Left hindlimb (tissue), 1 donor: ENCODE measurements around the gene PABPN1L.
"Not testable (repeated sequence)": the region's sequence is repeated elsewhere in the genome, so short reads cannot be mapped to it uniquely, and the experiment has no call there.

Experiments used
- DNase-seq: peaks from one replicate; pipeline ENCODE4 v3.0.0-alpha.2; 2018

PABPN1L gene

DNA sequence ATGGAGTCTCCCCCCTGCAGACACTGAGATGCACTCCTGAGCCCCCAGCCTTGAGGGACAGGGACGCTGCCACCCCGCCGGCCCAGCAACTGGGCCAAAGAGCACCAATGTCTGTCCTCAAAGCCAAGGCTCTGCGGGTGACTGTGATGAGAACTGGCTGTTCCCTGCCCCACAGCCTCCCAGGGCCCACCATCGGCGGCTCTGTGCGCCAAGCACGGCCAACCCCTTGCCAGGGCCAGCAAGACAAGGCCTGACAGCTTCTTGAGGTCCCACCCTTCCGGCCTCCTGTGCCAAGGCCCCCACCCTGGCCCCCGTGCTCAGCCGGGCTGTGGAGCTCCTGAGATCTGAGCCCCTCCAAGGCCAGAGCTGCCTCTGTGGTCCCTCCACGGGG lies 34.2 kb upstream of the PABPN1L start:
- DNase-seq: no peak

DNA sequence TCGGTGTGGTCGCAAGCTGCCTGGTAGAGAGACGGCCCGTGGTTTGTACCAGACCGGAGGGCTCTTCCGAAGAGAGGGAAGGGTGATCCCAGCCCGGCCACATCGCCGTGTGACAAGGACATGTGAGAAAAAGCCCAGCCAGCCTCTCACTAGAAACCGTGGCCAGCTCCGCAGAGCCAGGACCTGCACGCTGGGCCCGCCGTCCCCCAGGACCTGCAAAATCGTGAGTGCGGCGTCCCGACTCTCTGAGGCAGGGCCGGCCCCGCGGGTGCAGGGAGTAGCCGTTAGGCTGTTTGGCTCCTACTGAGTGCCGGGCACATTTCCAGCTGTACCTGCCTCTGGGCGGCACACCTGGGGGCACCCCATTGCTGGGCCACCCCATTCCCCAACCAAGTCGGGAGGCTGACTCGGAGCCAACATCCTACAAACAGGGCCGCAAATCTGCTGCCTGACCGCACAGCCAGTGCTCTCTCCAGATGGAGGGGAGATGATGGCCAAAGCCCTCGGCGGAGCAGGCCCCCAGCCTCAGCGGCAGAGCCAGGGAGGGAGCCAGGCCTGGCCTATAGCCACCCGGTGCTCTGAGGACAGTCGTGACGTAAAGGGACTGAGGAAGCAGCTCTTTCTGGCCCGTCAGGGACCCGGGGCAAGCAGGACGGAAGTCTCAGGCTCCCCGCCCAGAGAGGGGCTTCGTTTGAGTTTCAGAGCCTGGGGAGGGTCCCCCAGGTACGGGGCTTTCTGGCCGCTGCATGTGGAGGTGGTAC lies 33.6 kb upstream of the PABPN1L start:
- no peak for DNase-seq

DNA sequence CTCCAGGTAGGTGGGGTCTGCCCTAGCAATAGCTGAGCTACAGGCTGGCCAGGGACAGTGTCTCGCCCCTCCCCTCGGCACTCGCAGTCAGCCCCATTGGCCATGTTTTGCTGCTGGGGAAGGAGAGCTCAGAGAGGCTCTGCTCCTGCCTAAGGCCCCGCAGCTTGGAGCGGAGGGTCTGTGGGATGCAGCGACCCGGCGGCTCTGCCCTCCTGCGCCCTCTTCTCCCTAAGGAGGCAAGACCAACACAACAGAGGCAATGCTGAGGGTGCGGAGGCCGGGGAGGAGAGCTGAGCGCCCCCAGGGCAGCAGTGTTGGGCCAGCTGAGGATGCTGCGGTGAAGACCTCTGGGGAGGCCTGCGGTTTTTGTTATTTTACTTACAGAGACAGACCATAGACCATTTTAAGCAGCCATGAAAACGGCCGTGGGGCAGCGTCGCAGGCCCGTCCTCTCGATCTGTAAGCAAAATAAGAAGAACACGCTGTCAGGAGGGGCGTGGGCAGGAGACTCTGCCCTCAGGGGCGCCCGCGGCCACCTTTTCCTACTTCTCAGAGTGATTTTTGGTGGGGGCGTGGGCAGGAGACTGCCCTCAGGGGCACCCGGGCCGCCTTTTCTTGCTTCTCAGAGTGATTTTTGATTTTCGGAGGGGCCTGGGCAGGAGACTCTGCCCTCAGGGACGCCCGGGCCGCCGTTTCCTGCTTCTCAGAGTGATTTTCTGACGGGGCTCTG lies 31.4 kb upstream of the PABPN1L start:
- no peak for DNase-seq

- no peak for DNase-seq
Measured at GRCh38 chr16:88896238-88897070, 30.0 kb upstream of the PABPN1L start.

DNA sequence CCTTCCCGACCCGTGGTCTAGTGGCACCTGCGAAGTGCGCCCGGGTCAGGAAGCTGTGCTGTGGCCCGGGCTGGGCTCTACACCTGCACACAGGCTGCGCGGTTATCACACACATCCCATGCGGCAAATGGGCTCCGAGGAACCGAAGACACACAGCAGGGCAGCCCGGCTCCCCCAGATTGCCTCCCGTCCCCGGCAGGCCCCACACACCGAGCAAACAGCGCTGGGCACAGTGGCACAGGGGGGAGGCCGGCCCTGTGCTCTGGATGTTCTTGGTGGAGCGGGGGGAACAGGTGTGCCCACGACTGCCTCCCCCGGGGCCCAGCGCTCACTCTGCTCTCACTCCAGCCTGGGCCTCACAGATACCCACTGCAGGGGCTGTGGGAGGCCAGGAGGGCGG lies 28.9 kb upstream of the PABPN1L start:
- no peak for DNase-seq

- DNase-seq: no peak
Measured at GRCh38 chr16:88894681-88895300, 28.3 kb upstream of the PABPN1L start.

DNA sequence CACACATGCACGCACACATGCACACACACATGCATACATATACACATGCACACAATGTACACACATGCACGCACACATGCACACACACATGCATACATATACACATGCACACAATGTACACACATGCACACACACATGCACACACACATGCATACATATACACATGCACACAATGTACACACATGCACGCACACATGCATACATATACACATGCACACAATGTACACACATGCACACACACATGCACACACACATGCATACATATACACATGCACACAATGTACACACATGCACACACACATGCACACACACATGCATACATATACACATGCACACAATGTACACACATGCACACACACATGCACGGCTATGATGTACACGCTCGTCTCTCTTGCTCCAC lies 27.8 kb upstream of the PABPN1L start:
- DNase-seq: not testable (repeated sequence)

GRCh38 chr16:88893127-88893968 lies 26.9 kb upstream of the PABPN1L start:
- no peak for DNase-seq

- no peak for DNase-seq
Measured at GRCh38 chr16:88892065-88892464, 25.6 kb upstream of the PABPN1L start.

GRCh38 chr16:88891083-88891482 lies 24.6 kb upstream of the PABPN1L start:
- no peak for DNase-seq

- not testable (repeated sequence) for DNase-seq
Measured at GRCh38 chr16:88889702-88890352, 23.4 kb upstream of the PABPN1L start.

GRCh38 chr16:88888461-88889387 lies 22.3 kb upstream of the PABPN1L start:
- DNase-seq: peak; percentile 59

DNA sequence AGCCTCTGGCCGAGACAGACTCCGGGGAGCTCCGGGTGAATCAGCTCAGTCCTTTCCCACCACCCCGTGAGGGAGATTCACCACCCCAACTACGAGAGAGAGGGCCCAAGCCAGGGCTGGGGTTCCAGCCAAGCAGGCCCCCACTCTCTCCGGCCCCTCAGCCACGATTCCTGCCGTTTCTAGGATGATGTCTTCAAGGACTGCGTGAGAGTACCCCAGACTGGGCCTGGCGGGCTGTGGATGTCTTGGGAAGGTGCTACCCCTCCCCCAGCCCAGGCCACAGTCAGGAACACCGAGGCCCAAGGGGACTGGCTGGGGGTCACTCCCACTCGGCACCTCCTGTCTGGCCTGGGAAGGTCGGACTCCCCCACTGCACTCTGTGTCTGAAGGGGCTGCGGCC lies 21.6 kb upstream of the PABPN1L start:
- no peak for DNase-seq

- peak; percentile 88 for DNase-seq
Measured at GRCh38 chr16:88886845-88887521, 20.5 kb upstream of the PABPN1L start.

DNA sequence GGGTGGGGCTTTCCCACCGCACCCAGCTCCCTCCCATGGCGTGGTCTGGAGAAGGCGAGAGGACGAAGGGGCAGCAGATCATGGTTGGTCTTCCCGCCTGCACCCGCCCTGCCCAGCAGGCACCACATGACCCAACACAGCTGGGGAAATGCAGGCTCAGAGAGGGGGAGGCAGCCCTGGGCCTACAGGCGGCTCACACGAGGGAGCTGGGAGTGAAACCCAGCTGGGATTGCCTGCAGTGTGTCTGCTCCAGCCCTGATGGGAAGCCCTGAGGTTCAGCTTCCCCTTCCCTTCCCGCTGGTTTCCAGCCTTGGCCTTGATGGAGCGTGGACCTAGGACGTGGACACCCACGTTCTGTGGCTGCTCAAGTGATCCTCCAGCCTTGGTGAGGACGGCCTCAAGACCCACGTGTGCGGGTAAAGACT lies 20.0 kb upstream of the PABPN1L start:
- DNase-seq: no peak

- no peak for DNase-seq
Measured at GRCh38 chr16:88885693-88886280, 19.3 kb upstream of the PABPN1L start.

DNA sequence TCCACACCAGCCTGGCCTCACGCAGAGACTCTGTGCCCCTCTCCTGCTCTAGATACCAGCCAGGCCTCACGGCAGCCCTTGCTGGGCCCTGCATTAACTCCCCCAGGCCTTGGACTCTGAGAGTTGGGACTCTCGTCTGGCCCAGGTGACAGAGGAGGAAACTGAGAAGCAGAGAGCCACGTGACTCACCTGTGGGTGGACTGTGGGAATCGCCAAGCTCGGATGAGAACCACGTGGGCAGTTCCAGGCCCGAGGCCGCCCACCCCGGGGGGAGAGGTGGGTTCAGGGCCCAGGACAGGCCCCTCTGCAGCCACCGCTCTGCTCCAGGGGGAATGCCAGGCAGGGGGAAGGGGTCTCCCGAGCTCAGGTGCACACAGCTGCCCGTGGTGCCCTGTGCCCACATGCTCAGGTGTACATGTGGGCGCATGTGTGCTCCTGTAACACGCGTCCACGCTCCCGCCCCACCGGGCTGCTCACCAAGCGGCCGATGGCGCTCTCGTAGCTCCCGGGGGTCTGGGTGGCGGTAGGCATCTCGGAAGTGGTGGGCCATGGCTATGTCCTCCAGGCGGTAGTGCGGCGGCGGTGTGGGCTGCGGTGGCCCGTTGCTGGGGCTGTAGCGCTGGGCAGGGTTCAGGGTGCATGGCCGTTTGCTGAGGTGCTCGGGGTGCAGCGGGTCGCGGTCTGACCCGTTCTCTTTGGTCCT lies 18.3 kb upstream of the PABPN1L start:
- no peak for DNase-seq

GRCh38 chr16:88883946-88884345 lies 17.5 kb upstream of the PABPN1L start:
- DNase-seq: no peak
